Measurements from ENCODE around the gene PDXP.

The PDXP gene

GRCh38 chr22:37701141-37701786, 42.7 kb downstream of the PDXP start:
- H3K4me1 ChIP-seq (ENCODE audit: control insufficient read depth, insufficient read depth, low read length): peaks cover 3% of the 10 kb centered on the region
- no peaks in the 10 kb centered on the region for H3K36me3 ChIP-seq (ENCODE audit: control insufficient read depth in 2 of 2, insufficient read depth in 1 of 2, low read length in 2 of 2)
- ChIA-PET CTCF (interaction anchor here (0.6 to 0.7 kb wide), 2 partner anchors 9 to 14 kb away, joined by 3 read pairs; no protein-coding TSS in a partner anchor), POLR2A (no interaction called here)
- TF ChIP-seq HOXA7 (CRISPR knock-in tag; IDR thresholded peaks at IDR 0.05; ENCODE audit: borderline replicate concordance) (no peak), ZNF792 (tag by site-specific recombination; IDR thresholded peaks at IDR 0.05) (no peak), ZNF302 (tag by site-specific recombination; IDR thresholded peaks at IDR 0.05; ENCODE audit: low read depth) (no peak)
- no peaks in the 10 kb centered on the region for H3K9me3 ChIP-seq (ENCODE audit: control insufficient read depth, insufficient read depth, low read depth, low read length)
- no peak overlapping the region for H3K4me3 ChIP-seq (ENCODE audit: low read depth, low read length)
- H3K27ac ChIP-seq (ENCODE audit: extremely low read depth, low read depth, low read length): no peak overlapping the region

GRCh38 chr22:37703906-37704305, 45.4 kb downstream of the PDXP start:
- Histone ChIP-seq H3K36me3 (ENCODE audit: control insufficient read depth in 2 of 2, insufficient read depth in 1 of 2, low read length in 2 of 2) (no peaks in the 10 kb centered on the region), H3K4me1 (ENCODE audit: control insufficient read depth, insufficient read depth, low read length) (no peaks in the 10 kb centered on the region), H3K4me3 (ENCODE audit: low read depth, low read length) (no peak overlapping the region), H3K9me3 (ENCODE audit: control insufficient read depth, insufficient read depth, low read depth, low read length) (no peaks in the 10 kb centered on the region), H3K27ac (ENCODE audit: extremely low read depth, low read depth, low read length) (no peak overlapping the region)
- POLR2A ChIA-PET: no interaction called here
- TF ChIP-seq SCRT2 (tag by site-specific recombination; IDR thresholded peaks at IDR 0.05) (no peak), ZNF24 (tag by site-specific recombination; IDR thresholded peaks at IDR 0.05) (no peak), ZNF169 (tag by site-specific recombination; IDR thresholded peaks at IDR 0.05) (no peak), ZNF664 (tag by site-specific recombination; IDR thresholded peaks at IDR 0.05) (no peak), PBX3 (CRISPR knock-in tag; IDR thresholded peaks at IDR 0.05) (no peak), ZSCAN5A (tag by site-specific recombination; IDR thresholded peaks at IDR 0.05) (no peak)
- CTCF ChIA-PET: interaction anchor here (0.8 kb wide), 1 partner anchor 81 kb away, joined by 3 read pairs; no protein-coding TSS in a partner anchor

GRCh38 chr22:37704645-37705044, 46.1 kb downstream of the PDXP start:
- Histone ChIP-seq H3K9me3 (ENCODE audit: control insufficient read depth, insufficient read depth, low read depth, low read length) (no peaks in the 10 kb centered on the region), H3K27ac (ENCODE audit: extremely low read depth, low read depth, low read length) (no peak overlapping the region), H3K4me1 (ENCODE audit: control insufficient read depth, insufficient read depth, low read length) (no peaks in the 10 kb centered on the region), H3K36me3 (ENCODE audit: control insufficient read depth in 2 of 2, insufficient read depth in 1 of 2, low read length in 2 of 2) (no peaks in the 10 kb centered on the region), H3K4me3 (ENCODE audit: low read depth, low read length) (no peak overlapping the region)
- POLR2A ChIA-PET: no interaction called here
- TF ChIP-seq SP2 (tag by site-specific recombination; IDR thresholded peaks at IDR 0.05) (no peak), ZNF121 (tag by site-specific recombination; IDR thresholded peaks at IDR 0.05) (peak; percentile 87)
- CTCF ChIA-PET: interaction anchor here (0.5 to 0.8 kb wide), 2 partner anchors 81 to 736 kb away, joined by 3 read pairs; no protein-coding TSS in a partner anchor

- ChIA-PET CTCF (interaction anchor here (0.5 kb wide), 1 partner anchor 736 kb away, joined by 3 read pairs; no protein-coding TSS in a partner anchor), POLR2A (no interaction called here)
- no peaks in the 10 kb centered on the region for H3K4me1 ChIP-seq (ENCODE audit: control insufficient read depth, insufficient read depth, low read length)
- H3K36me3 ChIP-seq (ENCODE audit: control insufficient read depth in 2 of 2, insufficient read depth in 1 of 2, low read length in 2 of 2): no peaks in the 10 kb centered on the region
- H3K27ac ChIP-seq (ENCODE audit: extremely low read depth, low read depth, low read length): no peak overlapping the region
- H3K4me3 ChIP-seq (ENCODE audit: low read depth, low read length): no peak overlapping the region
- H3K9me3 ChIP-seq (ENCODE audit: control insufficient read depth, insufficient read depth, low read depth, low read length): no peaks in the 10 kb centered on the region
- TF ChIP-seq ZNF623 (tag by site-specific recombination; IDR thresholded peaks at IDR 0.05) (peak; percentile 95), PRDM4 (tag by site-specific recombination; IDR thresholded peaks at IDR 0.05) (no peak), KLF17 (tag by site-specific recombination; IDR thresholded peaks at IDR 0.05) (no peak), SP3 (tag by site-specific recombination; IDR thresholded peaks at IDR 0.05) (no peak), PBX3 (CRISPR knock-in tag; IDR thresholded peaks at IDR 0.05) (no peak), ZNF214 (tag by site-specific recombination; IDR thresholded peaks at IDR 0.05; ENCODE audit: borderline replicate concordance) (no peak), HIC1 (tag by site-specific recombination; IDR thresholded peaks at IDR 0.05) (no peak), ZNF510 (tag by site-specific recombination; IDR thresholded peaks at IDR 0.05; ENCODE audit: insufficient replicate concordance) (no peak)
Measured at GRCh38 chr22:37705205-37705604, 46.7 kb downstream of the PDXP start.

All from HEK293 (cell line).